ENCODE measurements around the gene NAXD. TPM values are rescaled to one million over a fixed set of nuclear protein-coding genes. Genes with fewer than 3 reads are reported as not detected.

Gene NAXD
- total RNA-seq, 2 experiments from 2014 or later = 8.3 to 12.5 TPM

DNA sequence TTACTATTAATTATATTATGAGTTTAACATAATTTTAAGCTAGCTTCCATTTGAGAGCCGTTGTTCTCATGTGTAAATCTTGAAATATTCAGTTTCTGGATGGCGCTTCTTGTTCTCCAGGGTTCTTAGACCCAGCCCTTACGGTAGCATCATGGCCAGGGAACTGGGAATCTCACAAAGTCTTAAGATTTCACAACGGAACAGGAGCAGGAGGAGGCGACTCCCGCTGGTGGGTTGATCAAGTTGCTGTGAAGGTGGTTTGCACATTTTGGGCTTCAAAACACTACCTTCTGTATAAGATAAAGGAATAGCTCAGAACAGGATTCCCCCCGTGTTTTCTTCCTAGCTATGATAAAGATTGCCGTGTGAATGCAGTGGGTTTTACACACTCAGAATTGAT is 2.8 kb downstream of the NAXD start:
- H4K20me1 ChIP-seq (ENCODE audit: insufficient read depth, low read length) = no peaks in the 10 kb centered on the region
- H3K79me2 ChIP-seq (ENCODE audit: insufficient read depth, low read depth, low read length) = peaks cover 55% of the 10 kb centered on the region
- no peak for DNase-seq (ENCODE audit: low spot score)
- no peak overlapping the region for H2AFZ ChIP-seq (ENCODE audit: low read length)
- H3K36me3 ChIP-seq (ENCODE audit: insufficient read depth, low read length) = peaks cover 5% of the 10 kb centered on the region; the same call in 1 of the 2 replicates
- no TSS peak for BruUV-seq (replicated peaks)
- ChIA-PET CTCF (ENCODE audit: unreplicated experiment) (no interaction called here), POLR2A (no interaction called here)
- no peaks in the 10 kb centered on the region for H3K9me3 ChIP-seq (ENCODE audit: low read length)
- H3K4me2 ChIP-seq (ENCODE audit: low read length) = no peak overlapping the region
- H3K27ac ChIP-seq (ENCODE audit: low read depth, low read length, poor library complexity, severe bottlenecking) = no peak overlapping the region
- TF ChIP-seq EZH2phosphoT487 (IDR thresholded peaks at IDR 0.05; ENCODE audit: borderline replicate concordance, low read depth, low read length) (no peak), CTCF (conservative IDR thresholded peaks at IDR 0.05; ENCODE audit: low read length) (no peak)
- peaks cover 14% of the 10 kb centered on the region for H3K4me1 ChIP-seq (ENCODE audit: insufficient read depth, low read length, poor library complexity, severe bottlenecking)
- H3K9me2 ChIP-seq (ENCODE audit: insufficient read depth, low read length) = no peaks in the 10 kb centered on the region
- H3K4me3 ChIP-seq (ENCODE audit: low read depth, low read length, poor library complexity, severe bottlenecking) = no peak overlapping the region
- intact Hi-C loops (cut with micrococcal nuclease; ENCODE audit: unreplicated experiment) = loop anchor here (5.0 to 10.0 kb wide), 2 partner anchors 97 to 146 kb away; partner anchors contain the start of gene ING1

- no peaks in the 10 kb centered on the region for H3K9me3 ChIP-seq (ENCODE audit: low read length)
- H3K27ac ChIP-seq (ENCODE audit: low read depth, low read length, poor library complexity, severe bottlenecking) = no peak overlapping the region
- no peaks in the 10 kb centered on the region for H4K20me1 ChIP-seq (ENCODE audit: insufficient read depth, low read length)
- CTCF ChIA-PET (ENCODE audit: unreplicated experiment) = no interaction called here
- H3K79me2 ChIP-seq (ENCODE audit: insufficient read depth, low read depth, low read length) = peaks cover 55% of the 10 kb centered on the region
- no peak overlapping the region for H2AFZ ChIP-seq (ENCODE audit: low read length)
- intact Hi-C loops (cut with micrococcal nuclease; ENCODE audit: unreplicated experiment) = loop anchor here (5.0 to 10.0 kb wide), 2 partner anchors 96 to 146 kb away; partner anchors contain the start of gene ING1
- H3K36me3 ChIP-seq (ENCODE audit: insufficient read depth, low read length) = peaks cover 5% of the 10 kb centered on the region; the same call in 1 of the 2 replicates
- H3K9me2 ChIP-seq (ENCODE audit: insufficient read depth, low read length) = no peaks in the 10 kb centered on the region
- peaks cover 14% of the 10 kb centered on the region for H3K4me1 ChIP-seq (ENCODE audit: insufficient read depth, low read length, poor library complexity, severe bottlenecking)
- H3K4me2 ChIP-seq (ENCODE audit: low read length) = no peak overlapping the region
- TF ChIP-seq EZH2phosphoT487 (IDR thresholded peaks at IDR 0.05; ENCODE audit: borderline replicate concordance, low read depth, low read length) (no peak), CTCF (conservative IDR thresholded peaks at IDR 0.05; ENCODE audit: low read length) (no peak)
- no peak for DNase-seq (ENCODE audit: low spot score)
- BruUV-seq (replicated peaks) = no TSS peak
- no peak overlapping the region for H3K4me3 ChIP-seq (ENCODE audit: low read depth, low read length, poor library complexity, severe bottlenecking)
- POLR2A ChIA-PET = no interaction called here
These were observed 3.4 kb downstream of the NAXD start for GRCh38 chr13:110618780-110619179.

DNA sequence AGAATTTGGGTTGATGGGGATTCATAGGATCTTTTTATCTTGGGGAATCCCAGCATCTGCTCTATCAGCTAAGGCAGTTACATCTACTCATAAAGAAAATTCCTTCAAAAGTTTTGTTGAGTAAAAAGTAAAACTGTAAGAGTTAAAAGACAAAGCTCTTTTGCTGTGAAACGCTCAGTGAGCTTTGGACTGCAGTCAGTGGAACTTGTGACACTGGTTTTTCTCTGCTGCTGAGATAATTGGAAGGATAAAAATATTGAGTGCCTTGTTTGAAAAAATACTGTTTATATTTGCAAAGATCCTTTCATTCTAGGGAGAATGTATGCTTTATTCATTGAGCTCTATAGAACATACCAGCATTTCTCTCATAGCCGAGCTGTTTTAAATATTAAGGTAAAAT is 5.3 kb downstream of the NAXD start:
- intact Hi-C loops (cut with micrococcal nuclease; ENCODE audit: unreplicated experiment) = no loop called here
- Histone ChIP-seq H3K36me3 (ENCODE audit: insufficient read depth, low read length) (peaks cover 5% of the 10 kb centered on the region; the same call in 1 of the 2 replicates), H4K20me1 (ENCODE audit: insufficient read depth, low read length) (no peaks in the 10 kb centered on the region), H3K4me1 (ENCODE audit: insufficient read depth, low read length, poor library complexity, severe bottlenecking) (peaks cover 11% of the 10 kb centered on the region), H3K27ac (ENCODE audit: low read depth, low read length, poor library complexity, severe bottlenecking) (no peak overlapping the region), H3K79me2 (ENCODE audit: insufficient read depth, low read depth, low read length) (peaks cover 55% of the 10 kb centered on the region), H2AFZ (ENCODE audit: low read length) (no peak overlapping the region), H3K9me2 (ENCODE audit: insufficient read depth, low read length) (no peaks in the 10 kb centered on the region), H3K9me3 (ENCODE audit: low read length) (no peaks in the 10 kb centered on the region), H3K4me3 (ENCODE audit: low read depth, low read length, poor library complexity, severe bottlenecking) (no peak overlapping the region), H3K4me2 (ENCODE audit: low read length) (no peak overlapping the region)
- no peak for DNase-seq (ENCODE audit: low spot score)
- ChIA-PET POLR2A (interaction anchor here (0.6 to 0.7 kb wide), 4 partner anchors 16 to 138 kb away, joined by 3 to 5 read pairs (median 4); no protein-coding TSS in a partner anchor), CTCF (ENCODE audit: unreplicated experiment) (no interaction called here)
- TF ChIP-seq CTCF (conservative IDR thresholded peaks at IDR 0.05; ENCODE audit: low read length) = no peak
- no peak for TF ChIP-seq EZH2phosphoT487 (IDR thresholded peaks at IDR 0.05; ENCODE audit: borderline replicate concordance, low read depth, low read length)
- BruUV-seq (replicated peaks) = no TSS peak
